Femur (tissue), 1 donor: ENCODE results near the gene SGK1.
"Not testable (repeated sequence)": the region's sequence is repeated elsewhere in the genome, so short reads cannot be mapped to it uniquely, and the experiment has no call there.

Experiments
- DNase-seq: peaks from one replicate; pipeline ENCODE4 v3.0.0-alpha.2; 2017

Gene SGK1

GRCh38 chr6:134299236-134299635, 18.7 kb downstream of the SGK1 start:
- no peak for DNase-seq

- no peak for DNase-seq
These were observed 21.1 kb downstream of the SGK1 start for GRCh38 chr6:134296762-134297161.

- DNase-seq, result peak; percentile 48
These were observed 21.9 kb downstream of the SGK1 start for GRCh38 chr6:134295953-134296553.

- no peak for DNase-seq
These were observed 24.2 kb downstream of the SGK1 start for GRCh38 chr6:134293659-134294161.

- DNase-seq, result no peak
These were observed 26.8 kb downstream of the SGK1 start for GRCh38 chr6:134291156-134291555.

GRCh38 chr6:134289204-134289575, 28.7 kb downstream of the SGK1 start:
- DNase-seq, result no peak

GRCh38 chr6:134288538-134289203, 29.2 kb downstream of the SGK1 start:
- DNase-seq, result peak; percentile 37

- no peak for DNase-seq
These were observed 29.9 kb downstream of the SGK1 start for GRCh38 chr6:134287859-134288537.

- DNase-seq, result no peak
These were observed 35.1 kb downstream of the SGK1 start for GRCh38 chr6:134282816-134283215.

- no peak for DNase-seq
These were observed 36.5 kb downstream of the SGK1 start for GRCh38 chr6:134281388-134281787.

- no peak for DNase-seq
These were observed 39.9 kb downstream of the SGK1 start for GRCh38 chr6:134278000-134278399.

- DNase-seq, result not testable (repeated sequence)
These were observed 41.0 kb downstream of the SGK1 start for GRCh38 chr6:134276891-134277377.

GRCh38 chr6:134272374-134272773, 45.5 kb downstream of the SGK1 start:
- no peak for DNase-seq

- no peak for DNase-seq
These were observed 50.0 kb downstream of the SGK1 start for GRCh38 chr6:134267917-134268361.

- no peak for DNase-seq
These were observed 51.1 kb downstream of the SGK1 start for GRCh38 chr6:134266776-134267175.

GRCh38 chr6:134261766-134262165, 56.1 kb downstream of the SGK1 start:
- DNase-seq, result no peak

- DNase-seq, result no peak
These were observed 59.0 kb downstream of the SGK1 start for GRCh38 chr6:134258849-134259306.

GRCh38 chr6:134257516-134257915, 60.4 kb downstream of the SGK1 start:
- DNase-seq, result no peak

- DNase-seq, result no peak
These were observed 61.0 kb downstream of the SGK1 start for GRCh38 chr6:134256862-134257261.

GRCh38 chr6:134255280-134255679, 62.6 kb downstream of the SGK1 start:
- not testable (repeated sequence) for DNase-seq

GRCh38 chr6:134254118-134254517, 63.8 kb downstream of the SGK1 start:
- no peak for DNase-seq

- peak; percentile 52 for DNase-seq
These were observed 64.2 kb downstream of the SGK1 start for GRCh38 chr6:134253681-134254080.

GRCh38 chr6:134251320-134251719, 66.6 kb downstream of the SGK1 start:
- DNase-seq, result no peak

GRCh38 chr6:134250776-134251175, 67.1 kb downstream of the SGK1 start:
- no peak for DNase-seq
